Suprapubic skin (tissue), 3 donors: ENCODE measurements around the gene SCUBE1.

Experiments used
- EP300 ChIP-seq: sonication (generic); formaldehyde crosslinking; IDR thresholded peaks from one replicate; pipeline ENCODE4 v1.6.1; 2017; ENCODE audit warnings: antibody characterized with exemption
- POLR2A ChIP-seq, 2 donors: fragments of 450-650 bp; IDR thresholded peaks; one replicate each; pipeline ENCODE4 v1.6.1; 2017; ENCODE audit warnings: antibody characterized with exemption in 2 of 2, mild to moderate bottlenecking in 2 of 2, moderate library complexity in 2 of 2
- TF ChIP-seq, protein P1 (sequence below), 2 donors: fragments of 200-600 bp in 1 of 2; fragments of 450-650 bp in 1 of 2; sonication (generic) in 1 of 2; IDR thresholded peaks; one replicate each; pipeline ENCODE4 v1.5.1; 2016 to 2019; ENCODE audit warnings: antibody characterized with exemption in 2 of 2, mild to moderate bottlenecking in 1 of 2, moderate library complexity in 1 of 2

DNA sequence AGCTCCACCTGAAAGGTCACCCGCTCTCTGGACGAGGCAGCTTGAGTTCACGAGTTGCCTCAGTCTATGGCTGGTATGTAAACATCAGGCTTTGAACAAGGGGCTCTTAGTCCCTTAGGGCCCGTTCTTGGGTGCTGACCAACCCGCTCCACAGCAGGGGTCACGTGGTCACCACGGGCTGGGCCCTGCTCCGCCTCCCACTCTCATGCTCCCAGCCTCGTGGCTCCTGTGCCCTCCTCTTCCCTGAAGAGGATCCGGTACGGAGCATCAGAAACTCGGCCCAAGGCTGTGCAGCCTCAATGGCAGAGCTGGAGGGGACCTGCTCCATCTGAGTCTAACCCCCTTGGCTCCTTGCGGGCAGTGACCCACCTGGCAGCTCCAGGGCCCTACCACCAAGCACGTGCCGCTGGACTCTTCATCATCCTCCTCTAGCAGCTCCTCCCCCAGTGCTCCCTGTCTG, 102.0 kb downstream of the SCUBE1 start:
- TF ChIP-seq, protein P1, sequence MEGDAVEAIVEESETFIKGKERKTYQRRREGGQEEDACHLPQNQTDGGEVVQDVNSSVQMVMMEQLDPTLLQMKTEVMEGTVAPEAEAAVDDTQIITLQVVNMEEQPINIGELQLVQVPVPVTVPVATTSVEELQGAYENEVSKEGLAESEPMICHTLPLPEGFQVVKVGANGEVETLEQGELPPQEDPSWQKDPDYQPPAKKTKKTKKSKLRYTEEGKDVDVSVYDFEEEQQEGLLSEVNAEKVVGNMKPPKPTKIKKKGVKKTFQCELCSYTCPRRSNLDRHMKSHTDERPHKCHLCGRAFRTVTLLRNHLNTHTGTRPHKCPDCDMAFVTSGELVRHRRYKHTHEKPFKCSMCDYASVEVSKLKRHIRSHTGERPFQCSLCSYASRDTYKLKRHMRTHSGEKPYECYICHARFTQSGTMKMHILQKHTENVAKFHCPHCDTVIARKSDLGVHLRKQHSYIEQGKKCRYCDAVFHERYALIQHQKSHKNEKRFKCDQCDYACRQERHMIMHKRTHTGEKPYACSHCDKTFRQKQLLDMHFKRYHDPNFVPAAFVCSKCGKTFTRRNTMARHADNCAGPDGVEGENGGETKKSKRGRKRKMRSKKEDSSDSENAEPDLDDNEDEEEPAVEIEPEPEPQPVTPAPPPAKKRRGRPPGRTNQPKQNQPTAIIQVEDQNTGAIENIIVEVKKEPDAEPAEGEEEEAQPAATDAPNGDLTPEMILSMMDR (IDR thresholded peaks at IDR 0.05): no peak
- TF ChIP-seq POLR2A (IDR thresholded peaks at IDR 0.05): no peak
- no peak for TF ChIP-seq EP300
